Erythroblast (primary cell): ENCODE results near the gene MMP25.

ENCODE experiments used
- GATA1 ChIP-seq: IDR thresholded peaks from 2 replicates; pipeline ENCODE4 v1.6.1; 2011; ENCODE audit warnings: low read depth, mild to moderate bottlenecking, control low read depth, low read length, moderate library complexity
- POLR2A ChIP-seq: IDR thresholded peaks from 2 replicates; pipeline ENCODE4 v1.6.1; 2011; ENCODE audit warnings: mild to moderate bottlenecking, low read length

DNA sequence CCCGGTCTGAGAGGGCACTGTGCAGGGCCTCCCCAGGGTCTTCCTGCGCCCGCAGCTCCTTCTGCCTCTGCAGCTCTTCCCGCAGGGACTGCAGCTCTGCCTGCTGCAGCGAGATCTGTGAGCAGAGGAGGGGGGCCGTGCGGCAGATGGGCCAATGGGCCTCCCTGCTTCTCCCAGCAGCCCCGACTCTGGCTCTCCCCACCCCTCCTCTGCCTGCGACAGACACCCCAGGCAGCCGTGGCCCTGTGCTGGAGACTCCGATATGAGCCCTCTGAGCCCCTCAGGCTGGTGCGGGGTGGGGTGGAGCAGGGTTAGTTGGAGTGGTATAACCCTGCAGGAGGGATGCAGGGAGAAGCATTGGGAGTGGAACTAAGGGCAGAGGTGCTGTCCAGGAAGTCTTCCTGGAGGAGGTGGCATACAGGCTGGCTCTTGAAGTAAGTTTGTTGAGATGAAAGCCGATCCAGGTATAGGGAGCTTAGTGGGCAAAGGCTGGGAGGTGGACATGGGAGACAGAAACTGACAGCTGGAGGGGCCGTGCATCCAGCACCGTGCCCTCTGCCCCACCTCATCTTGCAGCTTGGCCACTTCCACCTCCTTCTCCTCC lies 17.5 kb upstream of the MMP25 start:
- no peak for TF ChIP-seq POLR2A
- no peak for TF ChIP-seq GATA1
